ENCODE results near the gene MIS18A. TPM values are rescaled to one million over a fixed set of nuclear protein-coding genes. Genes with fewer than 3 reads are reported as not detected.
"Not testable (repeated sequence)": the region's sequence is repeated elsewhere in the genome, so short reads cannot be mapped to it uniquely, and the experiment has no call there.

MIS18A gene
- polyA plus RNA-seq, 1 donor from 2014 or later, result 15.9 TPM

GRCh38 chr21:32270748-32271147, 8.1 kb downstream of the MIS18A start:
- Histone ChIP-seq H3K36me3 (ENCODE audit: insufficient read depth, low read length) (no peaks in the 10 kb centered on the region), H2AFZ (ENCODE audit: low read depth, low read length) (no peak overlapping the region), H3K9me3 (ENCODE audit: low read length) (no peaks in the 10 kb centered on the region)

GRCh38 chr21:32265321-32265720, 13.5 kb downstream of the MIS18A start:
- H3K4me2 ChIP-seq (ENCODE audit: low read length); H3F3A ChIP-seq (ENCODE audit: insufficient read depth, low read length, poor library complexity, severe bottlenecking); H3K9me2 ChIP-seq (ENCODE audit: insufficient read depth, low read length); H3K9me3 ChIP-seq (ENCODE audit: low read length); H3K79me2 ChIP-seq (replicated peaks; ENCODE audit: insufficient read depth, low read length); H4K20me1 ChIP-seq (ENCODE audit: insufficient read depth); H3K9ac ChIP-seq (ENCODE audit: low read length); H3K27me3 ChIP-seq (ENCODE audit: insufficient read depth, low read depth, low read length); H3K27ac ChIP-seq (ENCODE audit: low read length); H3K4me3 ChIP-seq (ENCODE audit: low read length); H3K36me3 ChIP-seq (ENCODE audit: insufficient read depth, low read length); H2AFZ ChIP-seq (ENCODE audit: low read depth, low read length): not testable (repeated sequence)

More at GRCh38 chr21:32270748-32271147, 8.1 kb downstream of the MIS18A start:
- no peak overlapping the region for H3K4me2 ChIP-seq (ENCODE audit: low read length)
- H3K27ac ChIP-seq (ENCODE audit: low read length), result no peak overlapping the region
- TF ChIP-seq POLR2AphosphoS5 (IDR thresholded peaks at IDR 0.05) (no peak), CTCF (IDR thresholded peaks at IDR 0.05; ENCODE audit: poor library complexity, severe bottlenecking) (no peak), TAF1 (IDR thresholded peaks at IDR 0.05; ENCODE audit: low read depth) (no peak), RAD21 (conservative IDR thresholded peaks at IDR 0.05) (no peak), MXI1 (conservative IDR thresholded peaks at IDR 0.05; ENCODE audit: poor library complexity, severe bottlenecking) (no peak), EZH2 (IDR thresholded peaks at IDR 0.05; ENCODE audit: borderline replicate concordance, insufficient read depth, low read length, poor library complexity, severe bottlenecking) (no peak)
- no peaks in the 10 kb centered on the region for H3K27me3 ChIP-seq (ENCODE audit: insufficient read depth, low read depth, low read length)
- H3K9ac ChIP-seq (ENCODE audit: low read length), result no peak overlapping the region
- H3K4me3 ChIP-seq (ENCODE audit: low read length), result no peak overlapping the region
- H3F3A ChIP-seq (ENCODE audit: insufficient read depth, low read length, poor library complexity, severe bottlenecking), result no peaks in the 10 kb centered on the region
- H3K9me2 ChIP-seq (ENCODE audit: insufficient read depth, low read length), result no peaks in the 10 kb centered on the region
- H4K20me1 ChIP-seq (ENCODE audit: insufficient read depth), result no peaks in the 10 kb centered on the region
- no peaks in the 10 kb centered on the region for H3K79me2 ChIP-seq (replicated peaks; ENCODE audit: insufficient read depth, low read length)

- Histone ChIP-seq H3K27me3 (ENCODE audit: insufficient read depth, low read depth, low read length) (no peaks in the 10 kb centered on the region), H3K9ac (ENCODE audit: low read length) (no peak overlapping the region), H3F3A (ENCODE audit: insufficient read depth, low read length, poor library complexity, severe bottlenecking) (no peaks in the 10 kb centered on the region), H3K36me3 (ENCODE audit: insufficient read depth, low read length) (no peaks in the 10 kb centered on the region), H4K20me1 (ENCODE audit: insufficient read depth) (no peaks in the 10 kb centered on the region), H3K4me3 (ENCODE audit: low read length) (no peak overlapping the region), H3K9me3 (ENCODE audit: low read length) (no peaks in the 10 kb centered on the region), H3K27ac (ENCODE audit: low read length) (no peak overlapping the region), H2AFZ (ENCODE audit: low read depth, low read length) (no peak overlapping the region), H3K79me2 (replicated peaks; ENCODE audit: insufficient read depth, low read length) (no peaks in the 10 kb centered on the region), H3K9me2 (ENCODE audit: insufficient read depth, low read length) (no peaks in the 10 kb centered on the region), H3K4me2 (ENCODE audit: low read length) (no peak overlapping the region)
- TF ChIP-seq EP300 (conservative IDR thresholded peaks at IDR 0.05; ENCODE audit: poor library complexity, severe bottlenecking) (no peak), SMC3 (conservative IDR thresholded peaks at IDR 0.05; ENCODE audit: poor library complexity) (no peak), CTCF (IDR thresholded peaks at IDR 0.05; ENCODE audit: poor library complexity, severe bottlenecking) (no peak), POLR2AphosphoS5 (IDR thresholded peaks at IDR 0.05) (no peak), MXI1 (conservative IDR thresholded peaks at IDR 0.05; ENCODE audit: poor library complexity, severe bottlenecking) (no peak), EZH2 (IDR thresholded peaks at IDR 0.05; ENCODE audit: borderline replicate concordance, insufficient read depth, low read length, poor library complexity, severe bottlenecking) (no peak), TAF1 (IDR thresholded peaks at IDR 0.05; ENCODE audit: low read depth) (no peak), RAD21 (conservative IDR thresholded peaks at IDR 0.05) (no peak)
Observed at GRCh38 chr21:32261929-32262328, 16.9 kb downstream of the MIS18A start.

Data from neural cell (in vitro differentiated cells).